Mesodermal cell (in vitro differentiated cells): ENCODE results near the gene NIPA2.

Experiments used
- H3K27ac ChIP-seq: 2 replicates; pipeline ENCODE4 v1.7.0; 2013; ENCODE audit warnings: mild to moderate bottlenecking, low read depth, low read length, moderate library complexity; ENCODE audit not compliant: severe bottlenecking
- H3K36me3 ChIP-seq: 2 replicates; pipeline ENCODE4 v1.7.1; 2013; ENCODE audit warnings: mild to moderate bottlenecking, low read length, moderate library complexity; ENCODE audit not compliant: control insufficient read depth, insufficient read depth
- H3K4me1 ChIP-seq: one replicate; pipeline ENCODE4 v1.7.1; 2013; ENCODE audit warnings: mild to moderate bottlenecking, low read length; ENCODE audit not compliant: insufficient read depth, control insufficient read depth, poor library complexity, severe bottlenecking
- H3K4me3 ChIP-seq: 2 replicates; pipeline ENCODE4 v1.7.0; 2013; ENCODE audit warnings: low read length, control low read depth, mild to moderate bottlenecking; ENCODE audit not compliant: insufficient read depth, poor library complexity, severe bottlenecking; ENCODE audit errors: extremely low read depth
- H3K9me3 ChIP-seq: 2 replicates; pipeline ENCODE4 v1.7.1; 2013; ENCODE audit warnings: mild to moderate bottlenecking, low read length, moderate library complexity; ENCODE audit not compliant: control insufficient read depth
- WGBS, 2 experiments: methylation state at CpG; one replicate each; pipeline ENCODE4 v1.1.5; 2013; ENCODE audit warnings: missing lambda C conversion rate in 2 of 2; ENCODE audit not compliant: insufficient coverage in 2 of 2; 5-methylcytosine and 5-hydroxymethylcytosine counted together

NIPA2 gene

DNA sequence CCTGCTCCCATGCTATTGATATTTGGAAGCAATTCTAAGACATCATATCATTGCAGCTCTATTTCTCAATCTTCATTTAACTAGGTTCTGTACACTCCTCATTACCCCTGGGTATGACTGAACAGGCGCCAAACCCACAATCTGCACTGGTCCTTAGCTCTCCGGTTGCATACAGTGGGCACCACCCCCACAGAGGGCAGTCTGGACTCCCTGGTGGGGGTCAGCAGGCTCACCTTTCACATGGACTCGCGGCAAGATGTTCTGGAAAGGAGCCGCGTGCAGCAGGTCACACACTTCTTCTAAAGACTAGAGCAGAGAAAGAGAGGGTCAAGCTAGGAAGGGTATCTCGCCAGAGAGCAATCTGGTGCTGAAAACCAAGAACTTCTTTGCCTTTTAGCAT lies 36.5 kb downstream of the NIPA2 start:
- H3K4me1 ChIP-seq: peaks cover 15% of the 10 kb centered on the region
- H3K9me3 ChIP-seq: no peaks in the 10 kb centered on the region
- 87 to 100% methylated on average over 2 to 6 of the region's 7 CpGs for WGBS, 2 experiments
- no peak overlapping the region for H3K4me3 ChIP-seq
- H3K36me3 ChIP-seq: peaks cover 92% of the 10 kb centered on the region
- no peak overlapping the region for H3K27ac ChIP-seq

GRCh38 chr15:22877117-22877516 lies 38.7 kb downstream of the NIPA2 start:
- H3K36me3 ChIP-seq: peaks cover 89% of the 10 kb centered on the region
- no peak overlapping the region for H3K27ac ChIP-seq
- peaks cover 15% of the 10 kb centered on the region for H3K4me1 ChIP-seq
- H3K4me3 ChIP-seq: no peak overlapping the region
- 92 to 100% methylated on average over 2 to 3 of the region's 5 CpGs for WGBS, 2 experiments
- no peaks in the 10 kb centered on the region for H3K9me3 ChIP-seq

DNA sequence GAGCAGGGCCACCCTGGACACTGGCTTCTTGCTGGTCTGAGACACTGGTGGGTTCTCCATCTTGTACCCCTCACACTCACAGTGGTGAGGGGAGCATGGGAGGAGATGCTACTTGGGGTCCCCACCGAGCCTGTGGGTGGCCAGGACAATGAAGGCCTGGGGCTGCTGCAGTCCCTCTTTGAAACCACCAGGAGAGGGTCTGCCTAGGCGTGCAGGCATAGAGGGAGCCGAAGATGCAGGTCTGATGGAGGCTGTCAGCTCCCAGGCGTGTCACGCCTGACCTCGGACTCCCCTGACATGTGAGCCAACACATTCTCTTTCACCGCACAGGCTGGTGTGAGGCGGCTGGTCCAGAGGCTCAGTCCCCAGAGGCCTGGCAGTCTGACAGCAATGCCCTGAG lies 39.1 kb downstream of the NIPA2 start:
- H3K36me3 ChIP-seq: peaks cover 89% of the 10 kb centered on the region
- H3K4me3 ChIP-seq: no peak overlapping the region
- no peaks in the 10 kb centered on the region for H3K9me3 ChIP-seq
- H3K27ac ChIP-seq: no peak overlapping the region
- 100% methylated on average over 6 to 8 of the region's 8 CpGs for WGBS, 2 experiments
- H3K4me1 ChIP-seq: peaks cover 12% of the 10 kb centered on the region

DNA sequence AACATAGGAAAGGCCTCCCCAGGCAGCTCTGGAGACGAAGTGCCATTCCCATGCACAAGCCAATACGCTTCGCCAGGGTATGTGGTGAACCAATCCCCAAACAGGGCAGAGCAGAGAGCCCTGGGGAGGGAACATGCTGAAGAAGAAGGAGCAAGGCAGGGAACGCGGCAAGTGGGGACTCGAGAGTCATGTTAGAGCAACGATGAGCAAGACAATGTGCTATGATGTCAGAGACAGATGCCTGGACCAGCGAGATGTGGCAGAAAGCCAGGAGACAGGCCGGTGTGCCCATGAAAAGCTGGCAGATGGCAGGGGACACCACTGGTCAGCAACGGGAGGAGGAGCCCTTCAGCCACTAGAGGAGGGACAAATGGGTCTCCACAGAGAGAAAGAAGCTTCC lies 39.6 kb downstream of the NIPA2 start:
- Histone ChIP-seq H3K27ac (no peak overlapping the region), H3K4me1 (peaks cover 8% of the 10 kb centered on the region), H3K36me3 (peaks cover 91% of the 10 kb centered on the region), H3K4me3 (no peak overlapping the region), H3K9me3 (no peaks in the 10 kb centered on the region)
- 94 to 98% methylated on average over 9 to 10 of the region's 10 CpGs for WGBS, 2 experiments

- no peaks in the 10 kb centered on the region for H3K4me1 ChIP-seq
- no peaks in the 10 kb centered on the region for H3K9me3 ChIP-seq
- no peak overlapping the region for H3K27ac ChIP-seq
- peaks cover 76% of the 10 kb centered on the region for H3K36me3 ChIP-seq
- 93 to 98% methylated on average over 26 to 31 of the region's 33 CpGs for WGBS, 2 experiments
- H3K4me3 ChIP-seq: no peak overlapping the region
Measured at GRCh38 chr15:22880068-22880980, 41.9 kb downstream of the NIPA2 start.

GRCh38 chr15:22880981-22881738 lies 42.7 kb downstream of the NIPA2 start:
- Histone ChIP-seq H3K27ac (no peak overlapping the region), H3K36me3 (peaks cover 76% of the 10 kb centered on the region), H3K4me1 (no peaks in the 10 kb centered on the region), H3K9me3 (no peaks in the 10 kb centered on the region), H3K4me3 (no peak overlapping the region)
- WGBS, 2 experiments: 92 to 97% methylated on average over 17 to 19 of the region's 19 CpGs

DNA sequence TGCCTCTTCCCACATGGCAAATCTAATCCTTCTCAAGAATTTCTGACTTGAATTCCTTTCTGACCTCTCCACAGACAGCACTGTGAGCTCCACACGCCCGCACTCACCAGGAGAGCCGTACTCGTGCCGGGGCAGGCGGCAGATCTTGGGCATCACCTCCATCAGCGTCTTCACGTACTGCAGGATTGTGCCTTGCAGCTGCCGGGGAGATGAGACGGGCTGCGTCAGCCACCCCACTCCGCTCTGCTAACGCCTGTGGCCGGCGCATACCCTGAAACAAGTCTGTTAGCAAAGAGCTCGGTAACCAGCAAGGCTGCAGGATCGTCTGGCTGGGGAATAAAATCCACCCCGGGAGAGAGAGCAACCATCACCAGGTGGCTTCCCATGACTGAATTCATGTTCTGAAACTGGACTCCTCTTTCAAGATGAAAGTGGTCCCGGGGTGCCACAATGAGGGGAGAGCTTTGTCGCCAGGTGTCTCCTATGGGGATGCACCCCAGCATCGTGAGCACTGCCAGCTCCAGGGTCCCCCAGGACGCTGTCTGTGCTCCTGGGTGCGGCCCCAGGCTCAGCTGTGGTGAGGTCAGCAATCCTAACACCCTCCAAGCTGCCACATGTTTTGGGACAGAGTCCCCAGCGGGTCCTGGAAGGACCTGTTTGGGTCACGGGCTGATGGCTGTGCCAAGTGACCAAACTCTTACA lies 43.4 kb downstream of the NIPA2 start:
- Histone ChIP-seq H3K27ac (no peak overlapping the region), H3K4me1 (no peaks in the 10 kb centered on the region), H3K36me3 (peaks cover 74% of the 10 kb centered on the region), H3K9me3 (no peaks in the 10 kb centered on the region), H3K4me3 (no peak overlapping the region)
- 94% methylated on average over 21 of the region's 25 CpGs for WGBS, 2 experiments

DNA sequence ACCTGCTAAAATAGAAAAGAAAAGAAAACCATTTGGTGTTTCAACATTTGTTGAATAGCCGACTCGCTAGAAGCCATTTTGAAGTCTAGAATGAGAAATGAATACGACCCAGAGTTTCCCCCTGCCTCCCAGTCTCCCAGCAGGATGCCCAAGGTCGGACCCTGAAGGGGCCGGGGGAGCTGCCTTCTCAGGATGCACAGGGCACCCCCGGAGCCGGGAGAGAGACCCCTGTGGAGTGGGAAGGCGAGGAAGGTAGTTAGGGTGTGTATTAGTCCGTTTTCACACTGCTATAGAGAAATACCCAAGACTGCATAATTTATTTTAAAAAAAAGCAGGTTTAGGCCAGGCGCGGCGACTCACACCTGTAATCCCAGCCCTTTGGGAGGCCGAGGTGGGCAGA lies 44.7 kb downstream of the NIPA2 start:
- peaks cover 74% of the 10 kb centered on the region for H3K36me3 ChIP-seq
- H3K4me3 ChIP-seq: no peak overlapping the region
- WGBS, 2 experiments: 93 to 100% methylated on average over 2 to 3 of the region's 13 CpGs
- H3K27ac ChIP-seq: no peak overlapping the region
- peaks cover 3% of the 10 kb centered on the region for H3K4me1 ChIP-seq
- no peaks in the 10 kb centered on the region for H3K9me3 ChIP-seq

- no peak overlapping the region for H3K27ac ChIP-seq
- H3K36me3 ChIP-seq: peaks cover 70% of the 10 kb centered on the region
- 92 to 100% methylated on average over 1 of the region's 1 CpG for WGBS, 2 experiments
- no peak overlapping the region for H3K4me3 ChIP-seq
- H3K9me3 ChIP-seq: no peaks in the 10 kb centered on the region
- peaks cover 7% of the 10 kb centered on the region for H3K4me1 ChIP-seq
Measured at GRCh38 chr15:22884344-22884743, 45.9 kb downstream of the NIPA2 start.

- H3K4me1 ChIP-seq: peaks cover 7% of the 10 kb centered on the region
- H3K27ac ChIP-seq: no peak overlapping the region
- no peak overlapping the region for H3K4me3 ChIP-seq
- WGBS, 2 experiments: 96% methylated on average over 3 to 4 of the region's 6 CpGs
- peaks cover 67% of the 10 kb centered on the region for H3K36me3 ChIP-seq
- H3K9me3 ChIP-seq: no peaks in the 10 kb centered on the region
Measured at GRCh38 chr15:22885120-22885519, 46.7 kb downstream of the NIPA2 start.
